ENCODE results near the gene OR8A1. TPM values are rescaled to one million over a fixed set of nuclear protein-coding genes. Genes with fewer than 3 reads are reported as not detected.

The OR8A1 gene
- total RNA-seq, 1 experiment from 2014 or later, result not detected

DNA sequence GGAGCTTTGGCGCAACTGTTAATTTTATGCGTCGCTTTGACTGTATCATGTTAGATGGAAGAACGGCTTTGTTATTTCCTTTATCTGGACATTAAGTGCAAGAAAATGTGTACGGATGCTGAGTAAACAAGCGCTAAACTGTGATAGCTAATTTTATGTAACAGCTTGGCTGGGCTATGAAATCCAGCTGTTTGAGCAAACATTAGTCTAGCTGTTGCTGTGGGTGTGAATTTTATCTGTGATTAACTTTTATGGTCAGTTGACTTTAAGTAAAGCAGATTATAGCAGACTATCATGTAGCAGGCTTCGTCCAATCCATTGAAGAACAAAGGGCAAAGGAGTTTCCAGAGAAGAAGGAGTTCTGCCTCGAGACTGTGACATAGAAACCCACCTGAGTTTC, 14.0 kb downstream of the OR8A1 start:
- Mint-ChIP-seq H3K4me1 (0 out of 4 replicates have a peak, but pooled peaks cover 0 to 3% of the 10 kb centered on the region in 2 experiments), H3K36me3 (ENCODE audit: insufficient read depth in 1 of 3, low read depth in 3 of 3) (no peaks in the 10 kb centered on the region), H3K27ac (no peak overlapping the region), H3K4me3 (no peak overlapping the region), H3K27me3 (ENCODE audit: low read depth) (no peaks in the 10 kb centered on the region), H3K9me3 (no peaks in the 10 kb centered on the region)
- Histone ChIP-seq H3K4ac (ENCODE audit: low read depth, low read length) (no peak overlapping the region), H3T11ph (ENCODE audit: low read length) (no peak overlapping the region), H3K9me3 (ENCODE audit: control insufficient read depth, low read depth, low read length) (no peaks in the 10 kb centered on the region), H3K79me2 (ENCODE audit: insufficient read depth, low read length) (no peaks in the 10 kb centered on the region), H3K4me1 (ENCODE audit: insufficient read depth, low read length) (no peaks in the 10 kb centered on the region), H3K27ac (ENCODE audit: insufficient read length, low read depth, low read length) (no peak overlapping the region), H3K56ac (ENCODE audit: insufficient read length, low read depth, low read length) (no peak overlapping the region), H3K18ac (ENCODE audit: insufficient read length, low read depth, low read length) (no peak overlapping the region), H2BK12ac (ENCODE audit: insufficient read length, low read depth, low read length) (no peak overlapping the region), H2BK120ac (ENCODE audit: low read depth, low read length, poor library complexity, severe bottlenecking) (no peak overlapping the region), H2BK5ac (ENCODE audit: insufficient read length, low read length) (no peak overlapping the region), H3K79me1 (ENCODE audit: insufficient read depth, low read depth, low read length, poor library complexity, severe bottlenecking) (no peaks in the 10 kb centered on the region), H2AFZ (ENCODE audit: low read length) (no peak overlapping the region), H3K4me2 (ENCODE audit: insufficient read depth, insufficient read length, low read length) (no peak overlapping the region), H4K91ac (ENCODE audit: insufficient read length, low read depth, low read length) (no peak overlapping the region), H2BK20ac (ENCODE audit: low read depth, low read length, poor library complexity, severe bottlenecking) (peak overlapping the region; percentile 45), H2AK5ac (ENCODE audit: insufficient read length, low read length) (no peak overlapping the region), H4K20me1 (ENCODE audit: control insufficient read depth, insufficient read depth, insufficient read length) (no peaks in the 10 kb centered on the region), H4K8ac (replicated peaks; ENCODE audit: insufficient read length, low read depth, low read length) (no peak overlapping the region), H2BK15ac (ENCODE audit: low read depth, low read length) (no peak overlapping the region), H3K23ac (ENCODE audit: insufficient read length, low read depth, low read length) (no peak overlapping the region), H4K5ac (ENCODE audit: insufficient read length, low read depth, low read length) (no peak overlapping the region), H3K9ac (ENCODE audit: extremely low read depth, insufficient read length, low read length) (no peak overlapping the region), H3K14ac (ENCODE audit: insufficient read depth, low read length) (no peak overlapping the region), H3K27me3 (ENCODE audit: insufficient read depth, low read length) (no peaks in the 10 kb centered on the region), H3K23me2 (ENCODE audit: insufficient read length, low read depth, low read length, poor library complexity, severe bottlenecking) (no peaks in the 10 kb centered on the region)
- no peak for DNase-seq
- TF ChIP-seq, protein P1, sequence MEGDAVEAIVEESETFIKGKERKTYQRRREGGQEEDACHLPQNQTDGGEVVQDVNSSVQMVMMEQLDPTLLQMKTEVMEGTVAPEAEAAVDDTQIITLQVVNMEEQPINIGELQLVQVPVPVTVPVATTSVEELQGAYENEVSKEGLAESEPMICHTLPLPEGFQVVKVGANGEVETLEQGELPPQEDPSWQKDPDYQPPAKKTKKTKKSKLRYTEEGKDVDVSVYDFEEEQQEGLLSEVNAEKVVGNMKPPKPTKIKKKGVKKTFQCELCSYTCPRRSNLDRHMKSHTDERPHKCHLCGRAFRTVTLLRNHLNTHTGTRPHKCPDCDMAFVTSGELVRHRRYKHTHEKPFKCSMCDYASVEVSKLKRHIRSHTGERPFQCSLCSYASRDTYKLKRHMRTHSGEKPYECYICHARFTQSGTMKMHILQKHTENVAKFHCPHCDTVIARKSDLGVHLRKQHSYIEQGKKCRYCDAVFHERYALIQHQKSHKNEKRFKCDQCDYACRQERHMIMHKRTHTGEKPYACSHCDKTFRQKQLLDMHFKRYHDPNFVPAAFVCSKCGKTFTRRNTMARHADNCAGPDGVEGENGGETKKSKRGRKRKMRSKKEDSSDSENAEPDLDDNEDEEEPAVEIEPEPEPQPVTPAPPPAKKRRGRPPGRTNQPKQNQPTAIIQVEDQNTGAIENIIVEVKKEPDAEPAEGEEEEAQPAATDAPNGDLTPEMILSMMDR (conservative IDR thresholded peaks at IDR 0.05), result no peak
- no CpG with 5 or more reads among the region's 8 CpGs for WGBS (ENCODE audit: extremely low coverage, insufficient read length, low lambda C conversion rate)

Data from H9 (cell line).